Activated T-helper 1 cell treated with anti-CD3 and anti-CD28 coated beads, Interleukin-12 subunit alpha, Interleukin-12 subunit beta, Interleukin-2, Interleukin-4 antibody, amounts not matched to agents 30 ng/mL and 10 ng/mL and 1 ng/mL, durations not matched to agents 14 hours and 24 hours and 36 hours (primary cell): ENCODE results near the gene RGS3. TPM values are rescaled to one million over a fixed set of nuclear protein-coding genes. Genes with fewer than 3 reads are reported as not detected.
"Not testable (repeated sequence)": the region's sequence is repeated elsewhere in the genome, so short reads cannot be mapped to it uniquely, and the experiment has no call there.

Experiments used
- DNase-seq: peaks from one replicate; pipeline ENCODE4 v3.0.0; 2021; ENCODE audit warnings: low spot score
- H3K27ac Mint-ChIP-seq: one replicate; pipeline ENCODE4 v1.8.0; 2021; ENCODE audit warnings: mild to moderate bottlenecking, mixed read lengths
- H3K27me3 Mint-ChIP-seq: one replicate; pipeline ENCODE4 v1.8.0; 2022; ENCODE audit warnings: mild to moderate bottlenecking, moderate library complexity, mixed read lengths; ENCODE audit not compliant: insufficient read depth
- H3K36me3 Mint-ChIP-seq: one replicate; pipeline ENCODE4 v1.8.0; 2021; ENCODE audit warnings: low read depth, mixed read lengths
- H3K4me1 Mint-ChIP-seq: one replicate; pipeline ENCODE4 v1.8.0; 2021; ENCODE audit warnings: low read depth, mixed read lengths
- H3K4me3 Mint-ChIP-seq: one replicate; pipeline ENCODE4 v1.8.0; 2021; ENCODE audit warnings: mild to moderate bottlenecking, moderate library complexity, mixed read lengths
- H3K9me3 Mint-ChIP-seq: one replicate; pipeline ENCODE4 v1.8.0; 2021; ENCODE audit warnings: mixed read lengths
- intact Hi-C: fragments of 100-400 bp; cut with micrococcal nuclease; formaldehyde crosslinking; loops from one replicate; pipeline ENCODE4 v1.15.1; 2024
- total RNA-seq: library from RNA; stranded (reverse); gene quantifications from 2 replicates; pipeline ENCODE4 v1.2.3, GENCODE V29; 2022

RGS3 gene
- total RNA-seq, result 122 and 128 TPM in 2 replicates

DNA sequence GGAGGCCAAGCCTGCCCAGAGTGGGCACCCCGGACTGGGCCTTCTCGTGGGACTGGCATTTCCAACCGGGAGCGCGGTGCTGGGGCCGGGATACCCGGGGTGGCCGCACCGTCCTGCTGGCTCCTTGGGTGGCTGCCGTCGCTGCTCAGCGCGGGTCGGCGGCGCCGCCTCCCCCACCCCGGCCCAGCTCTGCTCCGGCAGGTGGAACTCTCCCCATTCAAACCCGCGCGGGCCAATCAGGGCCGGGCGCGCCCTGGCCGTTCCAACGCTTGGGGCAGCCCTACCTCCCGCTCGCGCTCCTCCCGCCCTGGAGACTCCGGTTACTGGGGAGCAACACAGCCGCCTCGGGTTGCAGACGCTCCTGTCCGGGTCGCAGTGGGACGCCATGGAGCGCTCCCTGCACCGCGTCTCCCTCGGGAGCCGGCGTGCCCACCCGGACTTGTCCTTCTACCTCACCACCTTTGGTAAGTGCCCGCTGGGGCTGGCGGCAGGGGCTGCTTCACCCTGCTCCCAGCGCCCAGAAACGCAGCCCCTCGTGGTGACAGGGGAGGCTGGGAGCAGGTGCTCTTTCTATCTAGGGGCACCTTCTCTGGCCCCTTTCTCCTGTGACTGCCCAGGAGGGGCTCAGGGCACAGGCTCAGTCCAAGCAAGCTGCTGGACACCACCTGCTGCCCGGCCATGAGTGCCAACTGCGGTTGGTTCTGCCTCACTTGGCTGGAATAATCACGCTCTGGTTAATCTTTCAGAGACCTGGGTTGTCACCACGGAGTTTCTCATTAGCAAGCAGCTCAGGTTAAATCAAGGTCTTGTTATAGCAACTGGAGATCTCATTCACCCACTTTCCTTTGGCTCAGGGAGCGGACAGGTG is at the start of gene RGS3:
Gene RGS3, plus strand, starts transcription at position 310 of the 868 bp plus-strand sequence. Its CDS starts 76 bp downstream, at position 386.
- no peak within 1 kb of the TSS for H3K4me3 Mint-ChIP-seq
- H3K36me3 Mint-ChIP-seq, result no peaks in the 10 kb centered on the region
- DNase-seq, result no peak
- H3K4me1 Mint-ChIP-seq, result no peaks in the 10 kb centered on the region
- H3K27ac Mint-ChIP-seq, result no peak within 1 kb of the TSS
- peaks cover 11% of the 10 kb centered on the region for H3K9me3 Mint-ChIP-seq
- intact Hi-C loops, result no loop called here
- H3K27me3 Mint-ChIP-seq, result no peaks in the 10 kb centered on the region

DNA sequence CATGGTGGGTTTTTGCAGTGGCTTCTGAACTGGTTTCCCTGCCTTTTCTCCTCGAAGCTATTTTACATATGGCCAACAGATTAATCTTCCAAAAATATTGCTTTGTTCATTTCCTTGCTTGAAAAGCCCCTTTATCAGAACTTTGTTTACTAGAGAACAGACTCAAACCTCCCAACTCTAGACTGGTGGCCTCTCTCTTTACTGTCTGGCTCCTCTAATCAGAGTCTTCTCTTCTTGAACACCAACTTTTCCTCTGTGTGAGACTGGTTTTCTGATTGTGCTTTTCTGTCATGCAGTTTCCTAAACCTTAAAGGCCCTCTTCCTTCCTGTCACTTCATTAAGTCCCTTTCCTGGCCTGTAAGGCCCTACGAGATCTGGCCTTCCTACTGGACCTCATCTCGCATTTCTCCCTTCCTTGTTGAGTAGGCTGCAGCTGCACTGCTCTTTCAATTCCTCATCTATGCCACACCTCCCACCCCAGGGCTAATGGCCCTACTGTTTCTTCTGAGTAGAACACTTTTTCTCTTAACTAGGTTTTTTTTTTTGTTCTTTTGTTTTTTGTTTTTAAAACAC is 47.3 kb upstream of the RGS3 start:
- Mint-ChIP-seq H3K27ac (no peak overlapping the region), H3K4me3 (no peak overlapping the region), H3K4me1 (no peaks in the 10 kb centered on the region), H3K27me3 (peaks cover 3% of the 10 kb centered on the region), H3K36me3 (no peaks in the 10 kb centered on the region), H3K9me3 (no peaks in the 10 kb centered on the region)
- no peak for DNase-seq
- intact Hi-C loops, result loop anchor here (10.0 kb wide), 2 partner anchors 969 to 1931 kb away; partner anchors contain the start of genes AKNA and ECPAS

DNA sequence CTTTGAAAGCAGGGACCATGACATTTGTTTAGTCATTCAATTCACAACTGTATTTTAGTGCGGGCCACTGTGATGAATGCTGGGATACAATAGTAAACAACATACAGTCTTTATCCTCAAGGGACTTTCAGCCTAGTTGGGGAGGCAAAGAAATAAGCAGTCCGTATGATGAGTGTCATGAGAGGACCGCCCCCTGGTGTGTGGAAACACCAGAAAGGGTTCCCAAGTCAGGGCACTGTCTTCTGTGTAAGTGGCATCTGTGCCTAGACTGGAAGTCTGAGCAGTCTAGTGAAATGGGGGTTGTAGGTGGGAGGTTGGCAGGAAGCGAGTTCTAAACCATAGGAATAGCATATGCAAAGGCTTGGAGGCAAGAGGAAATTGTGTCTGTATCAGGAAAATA is 46.2 kb upstream of the RGS3 start:
- intact Hi-C loops, result loop anchor here (10.0 kb wide), 2 partner anchors 967 to 1933 kb away; partner anchors contain the start of genes AKNA and ECPAS
- H3K4me1 Mint-ChIP-seq, result no peaks in the 10 kb centered on the region
- no peaks in the 10 kb centered on the region for H3K36me3 Mint-ChIP-seq
- no peaks in the 10 kb centered on the region for H3K9me3 Mint-ChIP-seq
- no peak overlapping the region for H3K4me3 Mint-ChIP-seq
- no peak for DNase-seq
- H3K27ac Mint-ChIP-seq, result no peak overlapping the region
- peaks cover 4% of the 10 kb centered on the region for H3K27me3 Mint-ChIP-seq

DNA sequence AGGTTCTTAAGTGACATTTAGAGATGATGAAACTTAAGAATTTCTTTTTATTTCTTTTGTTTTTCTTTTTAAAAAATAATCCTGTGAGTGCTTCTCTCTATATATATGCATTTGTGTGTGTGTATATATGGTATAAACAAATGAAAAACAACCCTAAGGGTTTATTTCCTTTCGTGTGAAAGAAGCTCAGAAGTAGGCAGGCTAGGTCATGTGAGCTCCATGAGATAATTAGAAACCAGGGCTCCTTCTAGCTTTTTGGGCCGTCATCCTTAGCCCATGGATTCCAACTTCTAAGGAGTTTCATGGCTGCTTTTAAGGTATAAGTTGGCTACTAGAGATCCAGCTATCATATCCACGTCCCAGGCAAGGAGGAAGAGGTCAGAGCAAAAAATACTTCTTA is 41.8 kb upstream of the RGS3 start:
- Mint-ChIP-seq H3K9me3 (no peaks in the 10 kb centered on the region), H3K4me1 (no peaks in the 10 kb centered on the region), H3K4me3 (no peak overlapping the region), H3K36me3 (no peaks in the 10 kb centered on the region), H3K27ac (no peak overlapping the region), H3K27me3 (peaks cover 15% of the 10 kb centered on the region)
- intact Hi-C loops, result no loop called here
- no peak for DNase-seq

DNA sequence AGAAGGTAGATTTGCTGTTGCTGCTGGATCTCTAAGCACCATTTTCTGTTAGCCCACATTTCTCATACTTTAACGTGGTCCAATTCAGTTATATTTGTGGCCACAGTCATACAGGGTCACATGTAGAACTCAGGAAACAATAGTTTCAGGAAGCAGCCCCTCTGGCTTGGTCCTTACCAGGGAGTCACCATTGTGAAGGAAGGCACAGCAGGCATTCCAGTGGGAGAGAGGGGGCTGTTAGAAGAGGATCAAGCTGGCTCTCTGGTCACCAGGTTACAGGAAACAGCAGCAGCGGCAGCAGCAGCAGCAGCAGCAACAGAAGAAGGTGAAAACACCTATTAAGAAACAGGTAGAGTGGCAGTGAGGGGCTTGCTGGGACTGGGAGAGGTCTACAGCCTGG is 38.5 kb upstream of the RGS3 start:
- Mint-ChIP-seq H3K36me3 (no peaks in the 10 kb centered on the region), H3K27ac (no peak overlapping the region), H3K4me3 (no peak overlapping the region), H3K4me1 (no peaks in the 10 kb centered on the region), H3K27me3 (peaks cover 15% of the 10 kb centered on the region), H3K9me3 (no peaks in the 10 kb centered on the region)
- DNase-seq, result no peak
- intact Hi-C loops, result no loop called here

DNA sequence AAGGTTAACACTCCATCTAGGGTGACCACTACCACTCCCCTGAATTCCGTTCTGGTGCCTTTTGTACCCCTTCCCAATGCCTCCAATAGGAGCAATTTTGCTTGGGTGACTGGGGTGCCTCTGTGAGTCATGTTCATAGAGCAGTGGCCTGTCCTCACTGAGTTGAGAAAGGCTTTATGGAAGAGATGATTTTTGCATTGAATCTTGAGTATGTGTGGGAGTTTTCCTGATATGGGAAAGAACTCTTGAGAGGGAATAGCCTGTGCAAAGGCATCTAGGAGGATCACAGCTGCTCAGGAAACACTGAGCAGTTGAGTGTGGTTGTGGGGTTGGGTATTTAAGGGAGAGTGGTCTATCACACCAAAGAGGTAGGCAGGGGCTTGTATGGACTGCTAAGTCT is 36.8 kb upstream of the RGS3 start:
- no peaks in the 10 kb centered on the region for H3K9me3 Mint-ChIP-seq
- H3K27ac Mint-ChIP-seq, result no peak overlapping the region
- intact Hi-C loops, result no loop called here
- no peak for DNase-seq
- H3K4me3 Mint-ChIP-seq, result no peak overlapping the region
- peaks cover 11% of the 10 kb centered on the region for H3K27me3 Mint-ChIP-seq
- no peaks in the 10 kb centered on the region for H3K4me1 Mint-ChIP-seq
- H3K36me3 Mint-ChIP-seq, result no peaks in the 10 kb centered on the region

DNA sequence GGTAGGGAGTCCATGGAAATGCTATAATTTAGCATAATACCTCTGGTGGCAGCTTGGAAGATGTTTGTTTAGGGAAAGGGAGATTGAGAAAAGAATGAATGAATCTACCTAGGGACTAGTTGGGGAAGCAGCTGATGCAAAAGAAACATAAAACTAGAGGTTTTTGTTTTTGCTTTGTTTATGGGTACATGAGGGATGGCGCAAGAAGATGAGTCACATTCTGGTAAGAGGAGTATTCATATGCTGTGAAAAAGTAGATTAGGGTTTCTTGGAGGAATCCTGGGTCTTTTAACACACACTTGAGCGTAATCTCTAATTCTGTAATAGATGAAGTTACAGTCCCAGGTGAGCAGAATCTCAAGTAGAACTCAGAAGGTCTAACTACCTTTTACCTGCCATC is 35.9 kb upstream of the RGS3 start:
- Mint-ChIP-seq H3K9me3 (no peaks in the 10 kb centered on the region), H3K27ac (no peak overlapping the region), H3K4me1 (no peaks in the 10 kb centered on the region), H3K4me3 (no peak overlapping the region), H3K36me3 (no peaks in the 10 kb centered on the region), H3K27me3 (peaks cover 12% of the 10 kb centered on the region)
- intact Hi-C loops, result no loop called here
- DNase-seq, result no peak

DNA sequence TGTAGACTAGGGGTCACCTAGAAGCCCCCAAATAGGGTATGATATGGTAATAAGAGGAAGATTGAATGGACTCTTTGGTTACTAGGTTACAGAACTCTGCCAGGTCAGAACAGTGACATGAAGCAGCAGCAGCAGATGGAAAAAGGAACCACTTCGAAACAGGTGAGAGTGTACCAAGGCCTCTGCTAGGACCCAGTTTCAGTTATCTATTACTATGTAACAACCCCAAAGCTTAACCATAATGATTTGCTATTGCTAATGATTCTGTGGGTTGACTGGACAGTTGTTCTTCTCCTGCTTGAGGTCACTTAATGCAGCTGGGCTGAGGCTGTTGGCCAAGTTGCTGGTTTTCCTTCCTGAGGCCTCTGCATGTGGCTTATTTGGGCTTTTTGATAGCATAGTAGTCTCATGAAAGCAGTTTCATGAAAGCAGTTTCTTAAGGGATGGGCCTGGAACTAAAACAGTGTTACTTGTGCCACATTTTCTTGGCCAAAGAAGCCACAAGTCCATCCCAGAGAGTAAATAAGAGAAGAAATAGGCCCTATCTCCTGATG is 35.4 kb upstream of the RGS3 start:
- no peaks in the 10 kb centered on the region for H3K9me3 Mint-ChIP-seq
- H3K27ac Mint-ChIP-seq, result no peak overlapping the region
- H3K36me3 Mint-ChIP-seq, result no peaks in the 10 kb centered on the region
- H3K4me1 Mint-ChIP-seq, result no peaks in the 10 kb centered on the region
- DNase-seq, result no peak
- no peak overlapping the region for H3K4me3 Mint-ChIP-seq
- intact Hi-C loops, result no loop called here
- peaks cover 17% of the 10 kb centered on the region for H3K27me3 Mint-ChIP-seq

DNA sequence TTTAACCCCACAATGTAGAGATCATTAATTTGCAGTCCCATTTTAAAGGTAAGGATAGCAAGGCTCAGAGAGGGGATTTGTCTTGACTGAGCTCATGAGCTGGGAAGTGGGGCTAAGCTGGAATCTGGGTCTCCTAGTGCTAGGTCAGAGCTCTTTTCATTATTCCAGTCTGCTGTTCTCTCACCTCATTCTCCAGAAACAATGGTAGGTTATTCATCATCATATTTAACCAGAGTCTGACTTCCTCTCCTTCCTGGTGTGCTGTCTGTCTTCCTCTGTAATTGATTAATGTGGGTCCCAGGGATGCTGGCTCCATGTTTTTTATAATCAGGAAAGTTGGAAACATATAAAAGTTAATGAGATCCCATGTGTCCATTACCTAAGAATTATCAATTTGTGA is 32.3 kb upstream of the RGS3 start:
- H3K9me3 Mint-ChIP-seq, result no peaks in the 10 kb centered on the region

DNA sequence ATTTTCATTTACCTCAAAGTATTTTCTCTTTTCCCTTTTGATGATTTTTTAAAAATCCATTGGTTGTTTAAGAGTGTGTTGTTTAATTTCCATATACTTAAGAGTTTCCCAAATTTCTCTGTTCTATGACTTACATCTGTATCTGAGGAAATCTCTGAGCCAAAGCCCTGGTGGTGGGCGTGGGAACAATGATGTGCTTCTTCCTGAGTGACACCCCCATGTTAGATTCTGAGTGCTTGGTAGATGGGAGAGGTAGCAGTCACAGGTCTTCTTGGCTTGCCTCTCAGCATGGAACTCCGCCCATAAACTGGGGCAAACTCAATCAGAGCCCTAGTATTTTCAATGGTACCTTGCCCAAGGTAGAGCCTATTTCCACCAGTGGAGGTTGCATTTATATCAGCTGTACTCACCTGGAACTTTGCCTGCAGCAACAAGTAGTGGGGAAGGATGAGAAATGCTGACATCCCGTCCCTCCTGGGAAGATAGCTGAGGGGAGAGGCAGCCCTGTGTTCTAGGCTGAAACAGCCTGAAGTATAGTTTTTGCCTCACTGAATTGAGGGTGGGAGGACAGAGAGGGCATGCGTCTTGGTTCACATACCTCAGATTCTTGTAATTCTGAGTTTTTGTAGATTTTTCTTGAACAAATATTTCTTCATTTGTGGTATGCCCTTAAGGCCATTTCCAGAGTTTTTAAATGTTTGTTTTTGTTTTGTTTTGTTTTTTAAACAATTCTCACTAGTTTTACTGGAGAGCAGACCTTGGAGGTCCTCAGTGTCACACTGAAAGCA is 26.6 kb upstream of the RGS3 start:
- H3K27me3 Mint-ChIP-seq, result peaks cover 10% of the 10 kb centered on the region
- no peak for DNase-seq
- H3K27ac Mint-ChIP-seq, result no peak overlapping the region
- intact Hi-C loops, result no loop called here
- H3K4me3 Mint-ChIP-seq, result no peak overlapping the region
- no peaks in the 10 kb centered on the region for H3K4me1 Mint-ChIP-seq
- no peaks in the 10 kb centered on the region for H3K36me3 Mint-ChIP-seq
- H3K9me3 Mint-ChIP-seq, result no peaks in the 10 kb centered on the region

More for the DNA sequence above, 32.3 kb upstream of the RGS3 start:
- no peak overlapping the region for H3K27ac Mint-ChIP-seq
- intact Hi-C loops, result no loop called here
- DNase-seq, result no peak
- no peak overlapping the region for H3K4me3 Mint-ChIP-seq
- no peaks in the 10 kb centered on the region for H3K4me1 Mint-ChIP-seq
- peaks cover 10% of the 10 kb centered on the region for H3K27me3 Mint-ChIP-seq
- no peaks in the 10 kb centered on the region for H3K36me3 Mint-ChIP-seq

DNA sequence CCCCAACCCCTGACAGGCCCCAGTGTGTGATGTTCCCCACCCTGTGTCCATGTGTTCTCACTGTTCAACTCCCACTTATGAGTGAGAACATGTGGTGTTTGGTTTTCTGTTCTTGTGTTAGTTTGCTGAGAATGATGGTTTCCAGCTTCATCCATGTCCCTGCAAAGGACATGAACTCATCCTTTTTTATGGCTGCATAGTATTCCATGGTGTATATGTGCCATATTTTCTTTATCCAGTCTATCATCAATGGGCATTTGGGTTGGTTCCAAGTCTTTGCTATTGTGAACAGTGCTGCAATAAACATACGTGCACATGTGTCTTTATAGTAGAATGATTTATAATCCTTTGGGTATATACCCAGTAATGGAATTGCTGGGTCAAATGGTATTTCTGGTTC is 25.8 kb upstream of the RGS3 start:
- H3K4me1 Mint-ChIP-seq, H3K4me3 Mint-ChIP-seq, intact Hi-C loops, H3K27ac Mint-ChIP-seq, H3K9me3 Mint-ChIP-seq, H3K36me3 Mint-ChIP-seq, H3K27me3 Mint-ChIP-seq, DNase-seq: not testable (repeated sequence)

DNA sequence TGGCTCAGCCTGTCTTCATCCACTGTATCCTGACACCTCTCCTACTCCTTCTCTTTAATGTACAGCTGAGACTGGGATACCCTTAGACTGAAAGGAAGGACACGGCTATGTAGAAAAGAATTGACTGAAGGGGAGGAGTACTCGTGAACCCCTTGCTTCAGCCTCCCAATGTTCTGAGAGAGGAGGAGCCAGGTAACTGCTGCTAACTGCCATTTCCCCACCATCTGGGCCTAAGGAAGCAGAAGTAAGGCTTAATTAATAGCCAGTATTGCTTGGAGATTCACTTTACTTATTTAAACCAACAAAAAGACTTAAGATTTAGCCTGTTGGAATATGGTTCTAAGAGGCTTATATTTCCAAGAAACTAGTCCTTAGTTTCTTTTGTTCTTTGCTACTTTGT is 18.8 kb upstream of the RGS3 start:
- H3K9me3 Mint-ChIP-seq, result no peaks in the 10 kb centered on the region
- no peaks in the 10 kb centered on the region for H3K36me3 Mint-ChIP-seq
- intact Hi-C loops, result no loop called here
- DNase-seq, result no peak
- H3K4me1 Mint-ChIP-seq, result no peaks in the 10 kb centered on the region
- no peak overlapping the region for H3K4me3 Mint-ChIP-seq
- H3K27me3 Mint-ChIP-seq, result no peaks in the 10 kb centered on the region
- H3K27ac Mint-ChIP-seq, result no peak overlapping the region
